PC-3 (cell line): ENCODE measurements around the gene ADD1.

ENCODE experiments used
- CTCF ChIP-seq: fragments of 300-600 bp; sonication (generic); conservative IDR thresholded peaks from 2 replicates; pipeline ENCODE4 v1.5.1; 2017; ENCODE audit warnings: antibody characterized with exemption, low read depth, mild to moderate bottlenecking, low read length
- EZH2phosphoT487 ChIP-seq: fragments of 300-600 bp; sonication (generic); IDR thresholded peaks from 2 replicates; pipeline ENCODE4 v1.6.1; 2018; ENCODE audit warnings: mild to moderate bottlenecking, antibody characterized with exemption, low read length, borderline replicate concordance

- TF ChIP-seq CTCF (no peak), EZH2phosphoT487 (no peak)
Observed at GRCh38 chr4:2939383-2940243, 96.0 kb downstream of the ADD1 start.
